Right lobe of liver (tissue), 4 donors: Measurements from ENCODE around the gene BNIP3.

Experiments
- CTCF ChIP-seq, 4 donors: fragments of 200-600 bp in 3 of 4; fragments of 450-650 bp in 1 of 4; IDR thresholded peaks; one replicate each; pipeline versions ENCODE4 v1.5.1 to v1.8.0; 2016 to 2022; ENCODE audit warnings: antibody characterized with exemption in 4 of 4, mild to moderate bottlenecking in 2 of 4
- POLR2A ChIP-seq: fragments of 450-650 bp; IDR thresholded peaks from one replicate; pipeline ENCODE4 v1.6.1; 2017; ENCODE audit warnings: antibody characterized with exemption, mild to moderate bottlenecking
- donor health status: DM: no; HTN: no; CAD: no.
- donor health status: DM: no; HTN: no; CAD: no.
- donor health status: DM: no; HTN: yes; CAD: no.

GRCh38 chr10:131997366-131998049, 15.8 kb upstream of the BNIP3 start:
- TF ChIP-seq CTCF (IDR thresholded peaks at IDR 0.05), result no peak
- TF ChIP-seq POLR2A, result no peak
